ENCODE measurements around the gene CCDC152.

The CCDC152 gene

DNA sequence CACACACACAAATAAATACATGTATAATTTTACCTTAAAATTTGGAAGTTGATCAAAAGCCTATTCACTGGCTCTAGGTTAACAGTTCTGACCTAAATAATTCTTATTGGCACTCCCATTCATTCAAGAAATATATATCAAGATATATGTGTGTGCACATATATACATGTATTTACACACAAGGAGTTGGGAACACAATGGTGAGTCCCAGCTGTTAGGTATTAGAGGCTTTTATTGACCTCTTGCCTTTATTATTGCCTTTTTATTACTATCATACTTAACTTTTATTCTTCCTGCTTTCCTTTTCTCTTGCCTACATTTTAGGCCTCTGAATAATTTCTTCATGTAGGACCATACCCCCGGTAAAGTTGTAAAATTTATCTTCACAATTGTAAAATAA lies 25.0 kb downstream of the CCDC152 start:
- DNase-seq (ENCODE audit: low read depth): no peak

DNA sequence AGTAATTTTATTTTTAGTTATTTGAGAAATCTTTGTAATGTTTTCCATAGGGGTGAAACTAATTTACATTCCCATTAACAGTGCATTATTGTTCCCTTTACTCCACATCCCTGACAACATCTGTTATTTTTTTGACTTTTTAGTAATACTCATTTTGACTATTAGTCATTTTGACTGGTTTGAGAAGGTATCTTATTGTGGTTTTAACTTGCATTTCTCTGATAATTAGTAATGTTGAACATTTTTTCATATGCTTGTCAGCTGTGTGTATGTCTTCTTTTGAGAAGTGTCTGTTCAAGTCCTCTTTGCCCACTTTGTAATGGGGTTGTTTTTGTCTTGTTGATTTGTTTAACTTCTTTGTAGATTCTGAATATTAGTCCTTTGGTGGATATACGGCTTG lies 27.5 kb downstream of the CCDC152 start:
- no peak for DNase-seq (ENCODE audit: low read depth)

DNA sequence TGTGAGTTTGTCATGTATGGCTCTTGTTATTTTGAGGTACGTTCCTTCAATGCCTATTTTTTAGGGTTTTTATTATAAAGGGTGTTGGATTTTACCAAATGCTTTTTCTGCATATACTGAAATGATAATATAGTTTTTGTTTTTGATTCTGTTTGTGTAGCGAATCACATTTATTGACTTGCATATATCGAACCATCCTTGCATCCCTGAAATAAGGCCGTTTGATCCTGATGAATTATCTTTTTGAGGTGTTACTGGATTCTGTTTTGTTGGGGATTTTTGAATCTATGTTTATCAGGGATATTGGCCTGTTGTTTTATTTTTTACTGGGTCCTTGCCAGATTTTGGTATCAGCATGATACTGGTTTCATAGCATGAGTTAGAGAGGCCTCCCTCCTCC lies 29.1 kb downstream of the CCDC152 start:
- no peak for DNase-seq (ENCODE audit: low read depth)

DNA sequence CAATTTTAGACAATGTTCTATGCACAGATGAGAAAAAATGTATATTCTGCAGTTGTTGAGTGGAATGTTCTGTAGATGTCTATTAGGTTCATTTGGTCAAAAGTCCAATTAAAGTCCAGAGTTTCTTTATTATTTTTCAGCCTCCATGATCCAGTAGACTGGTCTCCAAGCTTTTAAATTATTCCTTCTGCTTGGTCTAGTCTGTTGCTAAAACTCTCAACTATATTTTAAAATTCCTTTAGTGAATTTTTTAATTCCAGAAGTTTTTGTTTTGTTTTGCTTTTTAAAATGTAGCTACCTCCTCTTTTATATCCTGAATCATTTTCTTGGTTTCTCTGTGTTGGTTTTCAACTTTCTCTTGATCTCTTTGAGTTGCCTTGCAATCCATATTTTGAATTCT lies 30.5 kb downstream of the CCDC152 start:
- no peak for DNase-seq (ENCODE audit: low read depth)

DNA sequence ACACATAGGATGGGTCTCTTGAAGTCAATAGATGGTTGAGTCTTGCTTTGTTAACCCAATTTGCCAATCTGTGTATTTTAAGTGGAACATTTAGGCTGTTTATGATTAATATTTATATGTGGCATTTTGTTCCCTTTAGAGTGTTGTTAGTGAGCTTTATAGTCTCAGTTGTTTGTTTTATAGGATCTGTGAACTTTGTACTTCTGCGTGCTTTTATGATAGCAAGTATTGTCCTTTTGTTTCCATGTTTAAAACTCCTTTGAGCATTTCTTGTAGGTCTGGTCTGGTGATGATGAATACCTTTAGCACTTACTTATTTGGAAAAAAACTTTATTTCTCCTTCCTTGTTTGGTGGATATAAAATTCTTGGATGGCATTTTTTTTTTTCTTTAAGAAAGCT lies 31.2 kb downstream of the CCDC152 start:
- no peak for DNase-seq (ENCODE audit: low read depth)

DNA sequence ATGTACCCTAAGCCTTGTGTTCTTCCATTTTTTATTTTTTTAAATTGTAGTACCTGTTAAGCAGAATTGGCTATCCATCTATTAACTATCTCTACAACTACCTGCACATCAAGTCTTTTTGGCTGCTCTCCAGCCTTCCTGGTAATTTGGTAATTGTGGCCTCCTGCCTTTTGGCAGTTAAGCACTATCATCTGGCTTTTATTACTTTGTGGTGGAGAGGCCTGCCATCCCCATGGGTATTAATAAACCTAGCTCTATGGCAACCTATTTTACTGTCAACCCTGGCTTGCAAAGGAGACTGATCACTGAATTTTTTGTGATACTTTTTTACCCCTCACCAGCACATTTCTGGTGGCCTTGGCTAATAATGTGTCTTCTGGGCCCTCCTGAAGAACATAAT lies 34.5 kb downstream of the CCDC152 start:
- DNase-seq (ENCODE audit: low read depth): no peak

DNA sequence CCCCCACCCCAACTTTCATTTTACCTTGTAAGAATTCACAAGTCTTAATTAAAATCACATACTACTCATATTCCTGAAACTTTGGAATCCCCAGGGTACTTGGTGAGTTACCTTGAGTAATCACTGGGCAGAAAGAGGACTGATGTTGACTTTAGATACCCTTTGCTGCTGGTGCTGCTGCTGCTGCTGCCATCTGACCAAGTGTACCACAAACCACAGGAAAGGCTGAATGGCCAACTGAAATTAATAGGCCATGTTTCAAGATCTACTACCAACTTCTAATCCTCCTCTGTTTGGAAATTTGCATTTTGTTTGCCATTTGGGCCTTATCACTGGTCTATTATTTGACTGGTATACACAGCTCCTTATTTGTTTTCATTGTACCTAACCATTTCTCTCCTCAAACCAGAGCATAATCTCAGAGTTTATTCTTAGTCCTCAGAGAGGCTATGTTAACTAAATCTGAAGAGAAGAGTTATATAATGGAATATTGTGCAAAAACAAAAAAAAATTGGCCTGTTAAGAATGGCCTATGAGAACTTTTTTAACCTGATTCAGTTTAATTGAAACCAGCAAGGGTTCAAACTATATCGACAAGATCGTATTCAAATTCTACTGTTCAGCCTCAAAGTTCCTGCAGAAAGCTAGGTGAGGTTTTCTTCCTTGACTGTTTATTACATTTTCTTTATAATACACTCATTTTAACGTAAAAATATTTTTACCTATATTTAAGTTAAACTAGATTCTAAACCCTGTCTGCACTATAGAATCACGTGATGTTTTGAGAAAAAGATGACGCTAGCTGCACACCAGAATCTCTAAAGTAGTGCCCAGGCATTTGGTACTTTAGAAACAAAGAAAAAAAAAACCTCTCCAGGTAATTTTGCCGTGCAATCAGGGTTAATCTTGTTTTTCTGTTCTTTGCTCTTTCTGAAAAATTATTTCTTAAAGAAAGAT lies 41.9 kb downstream of the CCDC152 start:
- no peak for DNase-seq (ENCODE audit: low read depth)

DNA sequence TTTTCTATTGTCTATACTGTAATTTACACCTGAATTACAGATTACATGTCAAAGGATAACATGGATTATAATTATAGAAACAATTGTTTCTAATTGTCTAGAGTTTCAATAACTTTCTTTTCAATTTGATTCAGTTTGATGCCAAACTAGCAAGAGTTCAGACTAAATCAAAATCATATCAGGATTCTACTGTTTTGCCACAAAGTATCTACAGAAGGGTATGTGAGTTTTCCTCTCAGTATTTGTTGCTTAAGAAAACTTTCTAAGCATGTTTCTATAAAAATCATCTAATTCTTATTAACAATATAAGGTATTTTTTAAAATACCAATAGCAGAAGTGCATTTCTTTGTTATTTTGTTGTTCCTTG lies 42.6 kb downstream of the CCDC152 start:
- no peak for DNase-seq (ENCODE audit: low read depth)

DNA sequence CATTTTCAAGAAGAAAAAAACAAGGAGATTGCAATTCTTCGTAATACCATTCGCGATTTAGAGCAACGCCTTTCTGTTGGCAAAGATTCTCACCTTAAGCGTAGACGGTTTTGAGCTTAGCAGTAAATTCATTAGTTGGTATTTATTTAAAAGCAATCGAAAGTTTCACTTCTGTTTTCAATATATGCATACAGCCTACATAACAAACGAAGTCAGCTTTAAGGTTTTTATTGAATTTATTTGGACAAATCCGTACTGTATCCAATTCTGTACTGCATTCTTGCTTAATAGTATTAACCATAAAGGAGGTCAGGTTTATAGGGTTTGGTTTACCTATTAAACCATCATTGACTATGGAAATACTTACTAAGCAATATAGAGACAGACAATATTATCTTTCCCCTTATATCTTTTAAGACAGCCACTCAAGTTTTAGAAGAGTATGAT lies 43.1 kb downstream of the CCDC152 start:
- no peak for DNase-seq (ENCODE audit: low read depth)

DNA sequence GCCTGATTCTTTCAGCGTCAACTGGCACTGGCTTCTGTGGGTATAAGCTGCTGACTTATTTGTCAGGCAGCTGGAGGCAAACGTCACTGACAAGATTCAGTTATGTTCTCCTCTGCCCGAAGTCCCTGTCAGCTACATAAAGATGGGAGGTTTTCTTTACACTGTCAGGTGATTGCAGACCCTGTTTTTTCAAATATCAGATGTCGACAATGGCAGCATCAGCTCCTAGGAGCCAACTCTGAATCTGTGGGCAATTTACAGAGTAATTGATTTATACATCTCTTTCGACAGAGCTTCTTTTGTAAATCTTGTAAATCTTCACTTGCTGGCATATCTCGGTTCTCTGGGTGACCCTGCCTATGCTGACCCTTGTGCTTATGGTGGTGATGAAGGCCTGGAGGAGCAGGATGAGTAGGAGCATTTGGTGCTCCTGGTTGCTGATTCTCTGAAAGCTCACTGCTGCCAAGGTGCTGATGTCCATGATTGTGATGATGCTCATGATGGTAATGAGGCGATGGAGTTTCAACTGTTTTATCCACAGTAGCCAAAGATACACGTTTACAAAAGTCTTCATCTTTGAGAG lies 44.2 kb downstream of the CCDC152 start:
- no peak for DNase-seq (ENCODE audit: low read depth)

DNA sequence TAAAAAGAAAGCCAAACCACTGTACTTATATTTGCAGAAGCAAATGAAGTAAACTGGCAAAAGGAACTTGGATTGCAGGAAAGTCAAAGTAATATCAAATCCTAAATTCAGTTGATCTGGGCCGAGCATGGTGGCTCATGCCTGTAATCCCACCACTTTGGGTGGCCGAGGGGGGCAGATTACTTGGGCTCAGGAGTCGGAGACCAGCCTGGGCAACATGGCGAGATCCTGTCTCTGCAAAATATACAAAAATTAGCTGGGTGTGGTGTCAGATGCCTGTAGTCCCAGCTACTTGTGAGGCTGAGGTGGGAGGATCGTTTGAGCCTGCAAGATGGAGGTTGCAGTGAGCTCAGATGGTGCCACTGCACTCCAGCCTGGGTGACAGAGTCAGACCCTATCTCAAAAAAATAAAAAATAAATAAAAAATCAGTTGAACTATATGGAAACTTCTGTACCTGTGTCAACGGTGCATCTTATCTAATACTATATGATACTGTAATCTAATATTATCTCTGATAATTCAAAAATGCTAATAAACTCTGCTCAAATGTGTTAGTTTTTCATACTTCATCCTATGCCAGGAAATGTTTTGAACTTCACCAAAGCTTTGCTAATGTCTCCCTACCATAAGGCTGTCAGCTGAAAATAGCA lies 45.0 kb downstream of the CCDC152 start:
- DNase-seq (ENCODE audit: low read depth): no peak

DNA sequence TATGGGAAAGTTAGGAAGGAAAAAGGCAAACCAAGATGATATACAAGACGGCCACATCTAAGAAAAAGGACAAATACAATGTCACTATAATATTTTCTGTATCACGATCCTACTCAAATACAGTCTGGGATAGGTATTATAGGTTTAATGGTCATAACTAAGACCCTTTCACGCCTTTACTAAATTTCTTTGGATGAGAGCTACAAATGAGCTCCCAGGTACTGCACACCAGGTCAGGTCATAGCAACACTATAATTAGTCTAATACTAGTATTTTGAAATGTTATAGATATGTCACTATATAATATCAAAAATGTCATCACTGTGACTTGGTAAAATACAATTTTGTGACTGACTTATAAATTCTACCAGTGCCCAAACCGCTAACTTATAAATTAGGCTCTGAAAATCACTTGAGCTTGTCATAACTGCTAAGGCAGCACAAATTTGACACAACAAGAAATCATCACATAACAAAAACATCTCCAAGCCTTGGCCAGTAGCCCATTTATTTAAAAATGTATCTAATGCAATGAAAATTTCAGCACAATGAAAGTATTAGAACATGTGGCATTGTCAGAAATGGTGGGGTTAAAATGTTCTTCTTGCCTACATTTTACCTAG lies 48.2 kb downstream of the CCDC152 start:
- no peak for DNase-seq (ENCODE audit: low read depth)

DNA sequence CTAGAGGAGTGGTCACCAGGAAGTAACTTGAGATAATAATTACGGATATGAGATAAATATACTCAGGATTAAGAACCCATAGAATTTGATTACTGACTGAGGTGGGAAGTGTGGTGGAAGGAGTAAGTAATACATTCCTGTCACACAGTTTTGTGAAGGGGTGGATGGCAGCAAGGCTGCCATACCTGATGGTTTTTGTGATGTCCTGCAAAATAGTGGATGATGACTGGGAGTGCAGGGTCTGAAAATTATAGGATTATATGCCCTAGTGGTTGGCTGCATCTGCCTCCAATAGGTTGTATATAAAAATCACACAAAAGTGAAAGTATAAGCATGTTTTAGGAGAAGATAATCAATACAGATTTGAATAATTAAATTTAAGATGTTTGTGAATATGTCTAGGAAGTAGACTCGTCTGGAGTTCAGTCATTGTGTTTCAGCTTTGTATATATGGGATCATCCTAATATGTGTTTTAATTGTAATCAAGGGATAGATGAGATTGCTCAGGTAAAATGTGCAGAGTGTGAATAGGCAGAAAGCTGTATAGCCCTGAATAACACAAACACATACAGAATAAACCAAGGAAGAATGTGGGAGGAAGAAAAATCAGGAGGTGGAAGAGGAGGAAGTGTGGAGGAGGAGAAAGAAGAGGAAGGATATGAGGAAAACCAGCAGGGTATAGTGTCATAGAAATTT lies 49.5 kb downstream of the CCDC152 start:
- no peak for DNase-seq (ENCODE audit: low read depth)

DNA sequence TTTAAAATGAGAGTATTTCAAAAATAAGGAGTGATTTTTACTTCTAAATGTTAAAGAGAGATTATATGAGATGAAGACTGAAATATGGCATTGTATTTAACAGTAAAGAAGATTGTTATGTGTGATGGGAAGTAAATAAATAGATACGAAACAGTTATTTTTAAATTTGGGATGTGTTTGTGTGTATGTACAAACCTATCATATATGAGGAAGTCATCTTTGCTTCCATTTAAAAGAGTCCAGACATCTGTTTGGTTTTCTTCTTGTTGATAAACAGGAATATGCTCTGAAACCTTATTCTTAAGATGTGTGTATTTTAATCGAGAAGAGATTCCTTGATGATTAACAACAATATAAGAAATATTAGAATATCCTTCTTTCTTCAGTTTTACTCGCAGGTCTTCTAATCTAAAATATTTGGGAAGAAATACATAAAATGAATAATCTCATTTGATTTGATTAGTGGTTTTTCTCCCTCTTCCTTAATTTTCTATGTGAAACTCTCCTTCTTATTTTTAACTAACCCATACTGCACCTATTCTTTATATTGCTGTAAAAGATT lies 50.2 kb downstream of the CCDC152 start:
- DNase-seq (ENCODE audit: low read depth): no peak

DNA sequence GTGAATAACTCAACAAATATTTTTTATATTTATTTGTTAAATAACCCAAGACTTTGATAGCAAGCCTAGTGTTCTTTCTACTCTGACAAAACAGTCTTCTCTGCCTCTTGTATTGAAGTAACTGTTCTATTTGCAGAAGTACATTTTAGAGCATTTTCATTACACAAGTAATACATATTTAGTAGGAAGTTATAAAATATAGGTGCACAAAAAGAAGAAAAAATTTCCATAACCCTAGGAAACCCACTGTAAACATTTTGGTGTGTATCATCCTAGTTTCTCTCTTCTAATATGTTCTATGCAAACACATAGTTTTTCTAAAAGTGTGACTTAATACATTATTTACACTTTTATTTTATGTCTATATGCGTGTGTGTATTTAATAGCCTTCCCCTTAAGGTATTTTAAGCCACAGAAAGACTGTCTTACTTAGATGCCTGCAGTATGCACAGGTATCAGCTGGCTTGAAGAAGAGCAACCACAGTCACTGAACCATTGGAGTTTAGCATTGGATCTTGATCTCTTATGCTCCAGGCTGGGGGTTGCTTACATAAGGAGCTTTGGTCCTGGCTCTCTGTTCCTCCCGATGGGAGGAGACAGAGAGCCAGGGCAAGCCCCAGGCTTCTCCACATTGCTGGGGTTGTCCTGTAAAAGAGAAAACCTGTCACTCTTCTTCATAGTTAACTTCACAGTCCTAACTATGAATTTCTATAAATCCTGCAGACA lies 51.3 kb downstream of the CCDC152 start:
- no peak for DNase-seq (ENCODE audit: low read depth)

DNA sequence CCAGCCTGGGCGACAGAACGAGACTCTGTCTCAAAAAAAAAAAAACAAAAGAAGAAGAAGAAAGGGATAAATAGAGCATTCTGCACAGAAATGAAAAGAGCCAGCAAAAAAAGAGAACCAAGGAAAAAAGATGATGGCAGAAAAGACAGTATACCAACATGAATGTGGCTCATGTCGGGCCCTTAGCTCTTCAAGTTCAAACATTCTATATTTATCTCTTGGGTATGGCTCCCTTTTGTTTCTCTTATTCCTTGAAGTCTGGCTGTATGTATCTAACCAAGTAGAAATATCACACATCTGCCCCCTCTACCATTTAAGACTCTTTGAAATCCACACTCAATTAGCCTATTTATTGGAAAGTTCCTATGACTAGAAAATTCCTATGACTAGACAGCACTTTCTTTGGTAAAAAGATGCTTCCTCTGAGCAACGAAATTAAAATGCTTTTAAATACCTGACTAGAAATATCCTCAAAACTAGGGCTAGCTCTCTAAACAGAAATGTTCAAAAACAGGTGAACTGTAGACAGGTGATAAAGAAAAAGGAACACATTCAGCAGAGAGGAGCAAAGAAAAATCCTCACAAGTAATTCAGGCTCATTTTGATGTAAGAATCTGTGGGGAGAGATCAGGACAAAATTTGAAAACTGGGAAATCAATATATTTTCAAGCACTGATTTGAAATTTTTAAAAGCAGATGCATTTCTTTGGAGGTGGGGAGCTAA lies 52.4 kb downstream of the CCDC152 start:
- no peak for DNase-seq (ENCODE audit: low read depth)

DNA sequence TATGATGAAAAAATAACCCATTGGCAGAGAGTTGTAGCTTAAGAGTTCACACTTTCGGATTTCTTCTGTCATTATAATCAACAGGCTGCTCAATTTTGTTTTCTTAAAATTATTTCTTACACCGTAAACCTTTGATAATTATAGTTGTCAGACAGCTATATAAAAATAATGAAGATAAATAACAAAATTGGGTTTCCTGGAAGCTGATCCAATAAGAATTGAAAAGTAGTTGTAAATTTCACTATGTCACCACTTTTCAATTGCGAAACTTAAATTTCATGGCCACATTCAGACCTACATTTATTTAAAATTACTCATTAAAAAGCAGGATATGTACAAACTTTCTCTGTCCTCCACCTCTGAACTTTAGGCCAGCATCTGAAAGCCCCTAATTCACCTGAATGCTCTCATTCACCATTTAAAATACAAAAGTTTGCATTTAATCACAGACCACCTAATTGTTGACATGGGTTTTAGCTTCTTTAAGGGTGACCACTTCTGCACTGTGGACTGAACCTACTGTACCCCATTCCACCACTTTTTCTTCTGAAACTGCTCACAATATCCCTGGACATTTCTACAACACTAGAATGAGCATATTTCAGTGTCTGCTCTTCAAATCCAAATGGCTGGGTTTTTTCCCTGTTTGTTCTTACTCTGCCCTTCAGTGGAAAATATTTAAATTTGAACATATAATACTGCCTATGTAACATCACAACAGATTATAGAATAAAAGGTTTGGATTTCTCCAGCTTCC lies 54.4 kb downstream of the CCDC152 start:
- DNase-seq (ENCODE audit: low read depth): no peak

DNA sequence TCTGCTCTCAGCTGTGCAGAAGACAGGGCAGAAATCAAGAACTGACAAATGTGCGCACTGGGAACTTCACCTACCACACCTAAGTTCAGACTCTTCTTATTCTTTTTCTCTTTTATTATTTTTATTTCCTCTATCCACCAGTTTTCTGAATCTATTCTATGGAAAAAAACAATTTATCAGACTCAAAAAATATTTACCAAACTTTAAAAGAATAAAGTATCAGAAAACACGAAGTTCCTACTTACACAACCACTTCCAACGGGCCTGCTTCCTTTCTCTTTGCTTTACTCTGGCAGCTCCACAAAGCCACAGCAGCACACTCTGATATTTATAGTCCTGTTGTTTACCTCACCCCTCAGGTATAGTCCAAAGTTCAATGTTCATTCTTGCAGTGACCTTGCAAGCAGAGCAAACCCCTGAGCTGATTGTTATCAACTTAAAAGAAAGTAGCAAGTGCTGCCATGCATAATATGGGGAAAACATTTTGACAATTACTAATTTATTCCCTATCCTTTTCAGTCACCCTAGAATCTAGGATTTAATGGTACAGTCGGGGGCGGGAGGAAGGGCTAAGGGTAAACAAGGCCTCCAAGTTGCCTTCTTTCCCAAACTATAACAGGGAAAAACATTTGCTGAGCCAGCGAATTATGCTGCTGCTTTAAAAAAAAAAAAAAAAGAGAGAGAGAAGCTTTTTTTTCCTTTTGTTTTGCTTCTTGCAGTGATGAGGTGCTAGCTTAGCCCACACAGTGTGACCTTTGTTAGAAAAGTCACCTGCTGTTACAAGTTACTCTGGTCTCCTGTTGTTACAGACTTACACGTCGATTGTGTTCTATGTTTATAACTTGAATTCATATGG lies 55.2 kb downstream of the CCDC152 start, which contains the start of gene SELENOP:
Gene SELENOP (minus strand): TSS at position 302 of the 856 bp plus-strand sequence. CDS start 3,539 bp downstream, outside the sequence.
- no peak for DNase-seq (ENCODE audit: low read depth)

Measured in stimulated activated CD8-positive, alpha-beta memory T cell treated with anti-CD3 and anti-CD28 coated beads, Interleukin-15, amount 100 ng/mL, for 1 hour (primary cell).